ENCODE results near the gene RANBP3.
"Not testable (repeated sequence)": the region's sequence is repeated elsewhere in the genome, so short reads cannot be mapped to it uniquely, and the experiment has no call there.

RANBP3 gene

GRCh38 chr19:5964816-5965565, 12.9 kb downstream of the RANBP3 start:
- DNase-seq = no peak

GRCh38 chr19:5963855-5964254, 14.1 kb downstream of the RANBP3 start:
- DNase-seq = no peak

GRCh38 chr19:5963259-5963658, 14.7 kb downstream of the RANBP3 start:
- not testable (repeated sequence) for DNase-seq

DNA sequence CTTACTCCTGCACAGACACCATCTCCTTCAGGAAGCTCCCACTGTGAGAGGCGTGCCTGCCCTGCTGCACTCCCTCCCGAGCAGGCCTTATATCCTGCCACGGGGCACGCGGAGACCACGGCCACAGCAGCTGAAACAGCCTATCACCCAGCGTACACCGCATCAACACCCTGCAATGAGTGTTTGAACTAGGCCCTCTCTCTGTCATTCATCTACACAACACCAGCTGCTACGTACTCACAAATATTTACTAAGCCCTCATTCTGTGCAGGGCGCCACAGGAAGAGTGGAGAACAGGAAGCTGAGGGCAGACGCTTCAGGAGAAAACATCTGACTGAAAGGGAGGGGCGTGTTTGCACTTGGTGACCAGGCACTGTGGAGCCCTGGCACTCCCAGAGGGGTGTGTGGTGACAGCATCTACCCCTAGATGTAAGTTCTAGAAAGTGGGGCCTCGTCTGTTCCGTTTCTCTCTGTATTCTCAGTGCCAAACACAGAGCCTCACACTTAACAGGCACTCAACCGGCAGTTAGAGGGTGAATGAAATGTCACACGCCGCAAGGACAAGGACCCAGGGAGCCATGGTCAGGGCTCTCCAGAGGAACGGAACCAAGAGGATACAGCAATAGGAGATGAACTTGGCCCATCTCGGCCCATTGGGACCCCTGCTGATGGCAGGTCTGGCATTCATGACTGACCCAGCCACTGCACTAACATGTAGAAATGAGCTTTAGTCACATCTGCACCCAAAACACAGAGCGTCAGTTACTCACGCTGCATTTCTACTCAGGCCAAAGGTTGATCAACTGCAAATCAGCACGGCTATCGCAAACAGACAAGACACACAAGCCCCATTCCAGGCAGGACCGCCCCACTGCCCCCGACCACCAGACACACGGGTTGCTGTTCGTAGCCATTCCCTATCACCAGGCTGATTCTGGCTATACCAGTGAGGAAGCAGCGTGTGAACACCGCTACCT, 15.7 kb downstream of the RANBP3 start:
- DNase-seq = peak in 1 of 2 experiments; percentile 16

- DNase-seq = not testable (repeated sequence)
Measured at GRCh38 chr19:5961641-5961968, 16.3 kb downstream of the RANBP3 start.

DNA sequence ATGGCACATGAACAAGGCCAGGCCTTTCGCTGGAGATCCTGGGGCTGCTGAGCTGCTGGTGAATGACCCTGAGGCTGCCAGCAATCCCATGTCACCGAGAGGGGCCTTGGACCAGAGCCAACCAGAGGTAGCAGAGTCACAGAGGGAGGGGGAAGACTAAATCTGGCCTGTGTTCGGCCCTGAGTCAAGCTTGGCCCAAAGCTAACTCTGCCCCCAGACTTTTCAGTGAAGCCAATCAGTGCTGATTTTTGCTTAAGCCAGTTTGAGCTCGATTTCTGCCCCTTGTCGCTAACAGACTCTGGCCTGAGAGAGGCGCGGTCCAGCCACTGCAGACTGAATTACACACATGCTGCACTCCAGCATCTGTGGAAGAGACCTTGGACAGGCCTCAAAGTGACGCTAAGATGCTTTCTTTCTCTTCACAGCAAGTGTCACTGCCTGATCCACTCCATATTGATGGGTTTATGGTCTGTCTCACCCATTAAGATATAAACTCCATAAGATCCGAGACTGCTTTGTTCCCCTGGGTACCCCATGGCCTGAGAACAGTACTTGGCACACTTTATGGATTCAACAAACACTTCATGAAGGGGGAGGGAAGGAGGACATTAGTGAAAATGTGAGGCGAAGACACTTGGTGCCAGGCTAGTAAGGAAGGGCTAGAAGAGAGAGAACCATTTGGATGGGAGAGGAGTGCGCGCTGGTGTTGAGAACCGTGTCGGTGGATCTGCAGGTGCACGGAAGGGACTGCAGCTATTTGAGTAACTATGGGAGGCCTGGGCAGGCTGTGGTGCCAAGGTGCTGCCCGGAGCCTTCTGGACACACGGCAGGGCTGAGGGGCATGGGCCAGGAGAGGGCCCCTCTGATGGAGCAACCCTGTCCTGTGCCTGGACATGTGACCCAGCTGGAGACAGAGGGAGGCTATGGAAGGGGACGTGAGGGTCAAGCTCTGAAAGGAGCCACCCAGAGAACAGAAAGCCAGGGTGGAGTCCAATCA, 17.6 kb downstream of the RANBP3 start:
- DNase-seq = peak in 1 of 2 experiments; percentile 54

DNA sequence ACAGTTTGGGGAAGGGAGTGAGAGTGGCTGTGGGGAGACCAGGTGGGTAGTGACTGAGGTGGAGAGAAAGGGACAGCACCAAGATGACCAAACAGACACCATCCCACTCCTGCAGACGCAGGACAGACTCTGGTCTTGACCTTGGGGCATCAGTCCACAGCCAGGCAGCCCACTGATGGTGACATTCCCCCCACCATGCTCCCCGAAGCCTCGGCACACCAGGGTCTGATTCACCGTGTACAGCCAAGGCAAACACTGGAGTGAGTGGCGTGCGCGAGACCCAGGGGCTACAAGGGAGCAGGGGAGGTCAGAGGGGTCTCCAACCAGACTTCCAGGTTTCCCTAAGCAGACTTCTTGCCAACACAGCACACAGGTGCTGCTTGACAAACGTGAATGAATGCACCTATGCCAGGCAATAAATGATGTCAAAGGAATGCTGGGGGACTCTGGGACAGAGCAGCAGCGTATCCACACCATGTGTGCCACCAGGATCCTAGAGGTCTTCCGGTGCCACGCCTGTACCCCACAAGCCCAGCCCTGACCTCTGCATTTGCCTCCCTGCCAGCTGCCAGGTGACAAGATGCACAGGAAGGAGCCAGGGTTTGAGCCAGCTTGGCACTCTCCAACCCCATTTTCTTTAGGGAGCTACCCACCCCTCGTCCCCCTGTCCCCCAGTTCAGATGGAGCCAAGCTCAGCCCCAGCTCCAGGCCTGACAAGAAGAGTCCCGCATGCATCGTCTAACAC, 18.5 kb downstream of the RANBP3 start:
- DNase-seq = no peak

DNA sequence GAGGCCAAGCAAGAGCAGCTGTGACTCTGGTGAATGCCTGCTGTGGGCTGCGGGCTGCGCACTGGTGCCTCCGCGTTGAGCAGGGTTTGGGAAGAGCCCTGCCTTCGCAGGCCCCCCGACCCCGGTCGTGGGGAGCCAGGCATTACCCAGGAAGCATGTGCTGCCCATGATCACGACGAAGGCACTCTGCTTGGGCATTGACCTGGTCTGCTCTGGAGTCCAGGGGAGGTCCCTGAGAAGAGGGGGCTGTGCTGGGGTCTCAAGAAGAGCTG, 19.2 kb downstream of the RANBP3 start:
- no peak for DNase-seq

- DNase-seq = no peak
Measured at GRCh38 chr19:5958074-5958850, 19.7 kb downstream of the RANBP3 start.

DNA sequence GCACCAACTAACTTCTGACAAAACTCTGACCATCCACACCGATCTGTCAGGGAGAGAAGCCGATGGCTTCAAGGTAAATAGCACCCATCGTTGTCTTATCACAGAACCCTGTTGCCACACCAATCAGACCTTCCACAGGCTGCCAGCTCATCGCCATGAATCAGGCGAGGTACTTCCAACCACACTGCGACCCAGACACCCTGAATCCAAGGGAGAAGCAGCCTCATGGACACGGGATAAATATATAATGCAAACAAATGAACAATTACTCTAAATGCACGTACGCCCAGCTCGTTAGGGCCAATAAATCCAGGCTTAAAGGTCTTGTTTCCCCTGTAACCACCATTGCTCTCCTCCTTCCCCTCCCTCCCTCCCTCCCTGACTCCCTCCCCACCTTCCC, 20.8 kb downstream of the RANBP3 start:
- DNase-seq = no peak

DNA sequence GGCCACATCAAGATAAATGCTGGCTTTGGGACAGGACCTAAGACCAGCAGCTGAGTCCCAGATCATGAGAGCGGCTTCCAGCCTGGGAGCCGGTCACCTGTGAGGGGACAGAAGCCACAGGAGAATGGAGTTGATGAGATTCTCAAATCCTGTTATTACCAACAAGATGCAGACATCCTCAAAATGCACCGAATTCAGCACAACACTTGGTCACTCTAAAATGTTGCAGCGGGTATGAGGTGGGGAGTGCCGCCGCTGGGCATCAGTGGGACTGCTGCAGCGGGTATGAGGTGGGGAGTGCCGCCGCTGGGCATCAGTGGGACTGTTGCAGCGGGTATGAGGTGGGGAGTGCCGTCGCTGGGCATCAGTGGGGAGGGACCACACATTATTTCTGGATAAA, 21.2 kb downstream of the RANBP3 start:
- DNase-seq = no peak

- DNase-seq = no peak
Measured at GRCh38 chr19:5956323-5956722, 21.6 kb downstream of the RANBP3 start.

GRCh38 chr19:5955636-5955935, 22.4 kb downstream of the RANBP3 start:
- no peak for DNase-seq

DNA sequence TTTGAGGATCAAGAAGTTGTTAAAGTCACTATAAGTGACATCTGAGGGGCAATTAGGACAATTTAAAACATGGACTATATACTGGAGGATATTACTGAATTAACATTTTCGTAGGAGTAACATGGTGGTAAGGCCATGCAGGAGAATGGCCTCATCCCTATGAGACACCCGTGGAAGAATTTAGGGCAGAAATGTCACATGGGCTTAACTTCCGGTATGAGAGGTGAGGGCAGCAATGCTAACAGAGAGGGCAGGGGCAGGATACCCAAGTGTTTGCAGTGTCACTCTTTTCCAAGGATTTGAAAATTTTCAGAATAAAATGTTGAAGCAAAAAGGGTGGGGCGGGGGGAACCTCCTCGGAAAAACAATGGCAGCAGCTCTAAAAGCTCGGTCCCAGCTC, 23.6 kb downstream of the RANBP3 start:
- DNase-seq = no peak

DNA sequence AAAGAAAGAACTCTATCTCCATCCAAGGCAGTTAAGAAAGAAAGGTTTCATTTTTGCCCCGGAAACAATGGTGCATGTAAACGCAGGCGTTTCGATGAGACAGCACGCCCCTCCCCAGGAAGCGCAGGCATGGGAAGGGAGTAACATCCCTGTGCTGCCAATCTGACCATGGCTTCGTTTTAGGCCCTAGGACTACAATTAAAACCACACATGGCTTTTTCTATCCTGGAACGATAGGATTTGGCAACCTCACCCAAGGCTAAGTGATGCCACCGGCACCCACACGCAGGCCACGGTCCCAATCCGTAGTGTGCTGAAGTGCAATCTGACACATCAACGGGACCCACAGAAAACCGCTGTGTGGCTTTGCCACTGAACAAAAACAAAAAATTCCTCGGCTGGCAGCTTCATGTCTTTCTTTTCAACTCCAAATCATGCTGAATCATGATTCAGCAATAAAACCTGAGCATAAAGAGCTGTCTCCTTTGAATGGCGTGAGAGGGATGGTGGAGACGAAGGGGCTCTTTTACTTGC, 24.2 kb downstream of the RANBP3 start:
- DNase-seq = no peak

- DNase-seq = no peak
Measured at GRCh38 chr19:5953030-5953589, 24.8 kb downstream of the RANBP3 start.

- no peak for DNase-seq
Measured at GRCh38 chr19:5952193-5953029, 25.5 kb downstream of the RANBP3 start.

- no peak for DNase-seq
Measured at GRCh38 chr19:5951338-5951861, 26.5 kb downstream of the RANBP3 start.

GRCh38 chr19:5950741-5951140, 27.2 kb downstream of the RANBP3 start:
- no peak for DNase-seq

DNA sequence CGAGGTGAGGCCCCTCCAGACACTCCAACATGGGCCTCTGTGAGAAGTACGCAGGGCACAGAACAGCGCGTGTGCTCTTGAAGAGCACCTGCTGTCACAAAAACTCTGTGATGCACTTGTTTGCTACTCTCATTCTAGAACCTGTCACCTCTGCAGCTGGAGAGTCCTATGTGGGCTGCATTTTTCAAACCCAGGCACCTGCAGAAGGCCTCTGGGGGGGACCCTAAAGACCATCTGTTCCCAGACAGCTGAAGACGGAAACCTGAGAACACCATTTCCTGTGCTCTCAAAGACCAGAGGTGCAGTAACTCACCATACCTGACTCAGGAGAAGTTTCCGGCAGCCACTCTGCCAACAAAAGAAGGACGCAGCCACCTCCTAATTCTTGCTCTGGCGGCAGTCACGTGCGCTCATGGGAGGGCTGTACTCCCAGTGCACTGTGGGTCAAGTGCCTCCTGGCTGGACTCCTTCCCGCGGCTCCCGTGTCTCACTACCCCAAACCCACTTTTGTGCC, 28.1 kb downstream of the RANBP3 start:
- DNase-seq = no peak
